Colonic mucosa (tissue), 4 donors: ENCODE measurements around the gene COX4I2. TPM values are rescaled to one million over a fixed set of nuclear protein-coding genes. Genes with fewer than 3 reads are reported as not detected.
"Not testable (repeated sequence)": the region's sequence is repeated elsewhere in the genome, so short reads cannot be mapped to it uniquely, and the experiment has no call there.

ENCODE experiments used
- DNase-seq: peaks from one replicate; pipeline ENCODE4 v3.0.0-alpha.2; 2020
- H3K27ac ChIP-seq: fragments of 200-600 bp; one replicate; pipeline ENCODE4 v1.8.0; 2021
- H3K27me3 ChIP-seq: fragments of 200-600 bp; one replicate; pipeline ENCODE4 v1.8.0; 2021
- H3K36me3 ChIP-seq: fragments of 200-600 bp; one replicate; pipeline ENCODE4 v1.8.0; 2021
- H3K4me1 ChIP-seq: fragments of 200-600 bp; one replicate; pipeline ENCODE4 v1.8.0; 2021; ENCODE audit warnings: mild to moderate bottlenecking
- H3K4me3 ChIP-seq: fragments of 200-600 bp; one replicate; pipeline ENCODE4 v1.8.0; 2021
- H3K9ac ChIP-seq, 2 donors: one replicate each; pipeline ENCODE4 v1.7.0; 2013; ENCODE audit warnings: control low read depth in 2 of 2, low read depth in 2 of 2, low read length in 2 of 2
- H3K9me3 ChIP-seq: fragments of 200-600 bp; one replicate; pipeline ENCODE4 v1.8.0; 2021
- intact Hi-C: fragments of 100-400 bp; cut with DNase I; formaldehyde crosslinking; loops from one replicate; pipeline ENCODE4 v1.14.1; 2022
- total RNA-seq, 2 donors: library from RNA; stranded (reverse); fragmentation: NEBNext Ultra II Directional in 1 of 2; extraction: Animal tissue kit (Norgen Biotek cat#: 25700) in 1 of 2; gene quantifications; one replicate each; pipeline ENCODE4 v1.2.1, GENCODE V29; 2021
- TF ChIP-seq, protein P1 (sequence below): fragments of 200-600 bp; IDR thresholded peaks from one replicate; pipeline ENCODE4 v1.8.0; 2022; ENCODE audit warnings: antibody characterized with exemption, mild to moderate bottlenecking
- donor health status: healthy.
- donor health status: DM: no; HTN: no; CAD: no.
- donor health status: DM: no; HTN: no; CAD: no.

The COX4I2 gene
- total RNA-seq, 2 donors from 2014 or later, result 0.52 TPM; not detected in 1

DNA sequence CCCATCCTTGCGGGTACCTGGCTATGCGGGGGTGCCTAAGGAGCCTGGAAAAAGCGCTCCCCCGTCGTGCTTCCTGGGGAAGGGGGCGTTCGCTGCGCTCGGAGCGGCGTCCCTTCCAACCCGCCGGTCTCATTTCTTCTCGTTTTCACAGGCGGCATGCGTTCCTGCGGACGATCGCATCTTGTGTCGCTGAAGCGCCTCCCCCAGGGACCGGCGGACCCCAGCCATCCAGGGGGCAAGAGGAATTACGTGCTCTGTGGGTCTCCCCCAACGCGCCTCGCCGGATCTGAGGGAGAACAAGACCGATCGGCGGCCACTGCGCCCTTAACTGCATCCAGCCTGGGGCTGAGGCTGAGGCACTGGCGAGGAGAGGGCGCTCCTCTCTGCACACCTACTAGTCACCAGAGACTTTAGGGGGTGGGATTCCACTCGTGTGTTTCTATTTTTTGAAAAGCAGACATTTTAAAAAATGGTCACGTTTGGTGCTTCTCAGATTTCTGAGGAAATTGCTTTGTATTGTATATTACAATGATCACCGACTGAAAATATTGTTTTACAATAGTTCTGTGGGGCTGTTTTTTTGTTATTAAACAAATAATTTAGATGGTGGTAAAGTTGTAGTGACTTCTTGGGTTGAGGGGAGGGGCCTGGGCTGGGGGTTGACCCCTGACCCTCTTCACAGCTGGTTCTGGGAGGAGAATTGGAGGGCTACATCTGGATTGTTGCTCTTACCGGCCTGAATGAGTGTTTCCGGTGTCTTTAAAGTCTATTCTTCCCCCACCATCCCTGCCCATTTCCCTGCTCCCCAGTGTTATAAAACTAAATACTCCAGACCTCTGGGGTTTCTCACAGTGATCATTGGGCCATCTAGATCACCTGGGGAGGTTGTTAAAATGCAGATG lies 31.6 kb upstream of the COX4I2 start:
- no peaks in the 10 kb centered on the region for H3K9me3 ChIP-seq
- TF ChIP-seq, protein P1, sequence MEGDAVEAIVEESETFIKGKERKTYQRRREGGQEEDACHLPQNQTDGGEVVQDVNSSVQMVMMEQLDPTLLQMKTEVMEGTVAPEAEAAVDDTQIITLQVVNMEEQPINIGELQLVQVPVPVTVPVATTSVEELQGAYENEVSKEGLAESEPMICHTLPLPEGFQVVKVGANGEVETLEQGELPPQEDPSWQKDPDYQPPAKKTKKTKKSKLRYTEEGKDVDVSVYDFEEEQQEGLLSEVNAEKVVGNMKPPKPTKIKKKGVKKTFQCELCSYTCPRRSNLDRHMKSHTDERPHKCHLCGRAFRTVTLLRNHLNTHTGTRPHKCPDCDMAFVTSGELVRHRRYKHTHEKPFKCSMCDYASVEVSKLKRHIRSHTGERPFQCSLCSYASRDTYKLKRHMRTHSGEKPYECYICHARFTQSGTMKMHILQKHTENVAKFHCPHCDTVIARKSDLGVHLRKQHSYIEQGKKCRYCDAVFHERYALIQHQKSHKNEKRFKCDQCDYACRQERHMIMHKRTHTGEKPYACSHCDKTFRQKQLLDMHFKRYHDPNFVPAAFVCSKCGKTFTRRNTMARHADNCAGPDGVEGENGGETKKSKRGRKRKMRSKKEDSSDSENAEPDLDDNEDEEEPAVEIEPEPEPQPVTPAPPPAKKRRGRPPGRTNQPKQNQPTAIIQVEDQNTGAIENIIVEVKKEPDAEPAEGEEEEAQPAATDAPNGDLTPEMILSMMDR, result no peak
- no peaks in the 10 kb centered on the region for H3K27me3 ChIP-seq
- peak overlapping the region; percentile 77 for H3K27ac ChIP-seq
- peak overlapping the region; percentile 98 to 99 for H3K9ac ChIP-seq
- peak overlapping the region; percentile 58 for H3K4me3 ChIP-seq
- DNase-seq, result peak; percentile 54
- intact Hi-C loops, result no loop called here
- H3K36me3 ChIP-seq, result no peaks in the 10 kb centered on the region
- peaks cover 9% of the 10 kb centered on the region for H3K4me1 ChIP-seq

DNA sequence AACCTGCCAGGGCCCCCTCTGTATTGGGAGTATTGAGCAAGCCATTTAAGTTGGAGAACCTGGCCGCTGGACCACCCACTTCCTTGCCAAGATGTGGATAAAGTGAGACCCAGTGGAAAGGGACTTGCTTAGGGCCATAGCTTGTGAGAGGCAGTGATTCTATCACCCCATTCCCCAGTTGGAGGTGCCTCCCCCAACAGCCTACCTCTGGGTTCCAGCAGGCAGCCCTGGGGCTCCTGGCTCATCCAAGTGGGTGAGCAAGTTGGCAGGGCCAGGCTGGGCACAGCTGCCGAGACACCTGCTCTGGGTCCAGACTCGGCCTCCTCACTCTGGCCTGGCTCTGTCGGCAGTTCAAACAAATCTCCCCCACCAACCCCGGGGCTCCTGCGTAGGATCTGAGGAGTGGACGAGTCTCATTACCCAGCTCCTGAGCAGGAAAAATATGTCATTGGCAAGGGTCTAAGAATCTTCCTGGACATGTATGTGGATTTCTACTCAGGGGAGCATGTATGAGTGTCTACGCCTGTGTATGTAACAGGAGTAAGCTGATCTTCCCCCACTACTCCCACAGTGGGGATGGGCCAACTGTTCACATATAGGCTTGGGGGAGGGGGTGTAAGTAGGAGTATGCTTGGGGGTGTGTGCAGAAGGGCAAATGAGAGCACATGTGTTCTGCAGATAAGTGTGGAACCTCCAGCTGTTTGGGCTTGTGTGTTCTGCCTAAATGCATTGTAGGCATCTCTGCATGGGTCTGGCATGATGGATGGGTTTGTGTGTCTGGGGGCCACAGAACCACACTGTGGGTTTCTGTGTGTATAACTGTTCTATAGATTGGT lies 30.7 kb upstream of the COX4I2 start:
- H3K9me3 ChIP-seq, result no peaks in the 10 kb centered on the region
- H3K9ac ChIP-seq, result peak overlapping the region; percentile 98 to 99
- H3K27me3 ChIP-seq, result no peaks in the 10 kb centered on the region
- peak overlapping the region; percentile 77 for H3K27ac ChIP-seq
- TF ChIP-seq, protein P1, result no peak
- H3K4me1 ChIP-seq, result peaks cover 9% of the 10 kb centered on the region
- H3K4me3 ChIP-seq, result peak overlapping the region; percentile 58
- DNase-seq, result no peak
- no peaks in the 10 kb centered on the region for H3K36me3 ChIP-seq
- intact Hi-C loops, result no loop called here

DNA sequence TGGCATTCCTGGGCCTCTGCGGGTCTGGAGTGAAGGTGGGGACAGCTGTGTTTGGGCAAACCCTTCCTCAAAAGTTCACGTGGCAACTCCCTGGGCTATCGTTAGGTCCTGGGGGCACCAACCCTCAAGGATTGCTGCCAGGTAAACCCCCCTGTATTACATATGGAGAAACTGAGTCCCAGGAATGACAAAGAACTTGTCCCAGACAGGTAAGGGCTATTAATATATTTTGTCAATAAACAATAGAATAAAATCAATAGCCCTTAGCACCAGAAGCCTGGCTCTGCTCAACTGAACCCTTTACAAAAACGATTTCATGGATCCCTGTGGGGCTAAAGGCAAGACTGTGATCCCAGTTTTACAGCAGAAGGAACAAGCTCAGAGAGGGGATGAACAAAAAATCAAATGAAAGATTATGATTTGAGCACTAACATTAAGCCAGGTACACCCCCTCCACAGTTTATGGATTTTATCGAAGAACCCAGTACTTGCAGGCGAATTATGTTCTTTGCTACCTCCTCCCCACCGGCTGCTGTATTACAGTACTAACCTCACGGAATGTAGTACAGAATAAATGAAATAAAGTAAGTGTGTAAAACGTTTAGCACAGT lies 30.0 kb upstream of the COX4I2 start:
- Histone ChIP-seq H3K9me3 (no peaks in the 10 kb centered on the region), H3K4me3 (no peak overlapping the region), H3K27ac (peak overlapping the region; percentile 77), H3K27me3 (no peaks in the 10 kb centered on the region), H3K36me3 (no peaks in the 10 kb centered on the region), H3K9ac (peak overlapping the region; percentile 98 to 99), H3K4me1 (peaks cover 9% of the 10 kb centered on the region)
- no peak for DNase-seq
- TF ChIP-seq, protein P1, result no peak
- intact Hi-C loops, result no loop called here

DNA sequence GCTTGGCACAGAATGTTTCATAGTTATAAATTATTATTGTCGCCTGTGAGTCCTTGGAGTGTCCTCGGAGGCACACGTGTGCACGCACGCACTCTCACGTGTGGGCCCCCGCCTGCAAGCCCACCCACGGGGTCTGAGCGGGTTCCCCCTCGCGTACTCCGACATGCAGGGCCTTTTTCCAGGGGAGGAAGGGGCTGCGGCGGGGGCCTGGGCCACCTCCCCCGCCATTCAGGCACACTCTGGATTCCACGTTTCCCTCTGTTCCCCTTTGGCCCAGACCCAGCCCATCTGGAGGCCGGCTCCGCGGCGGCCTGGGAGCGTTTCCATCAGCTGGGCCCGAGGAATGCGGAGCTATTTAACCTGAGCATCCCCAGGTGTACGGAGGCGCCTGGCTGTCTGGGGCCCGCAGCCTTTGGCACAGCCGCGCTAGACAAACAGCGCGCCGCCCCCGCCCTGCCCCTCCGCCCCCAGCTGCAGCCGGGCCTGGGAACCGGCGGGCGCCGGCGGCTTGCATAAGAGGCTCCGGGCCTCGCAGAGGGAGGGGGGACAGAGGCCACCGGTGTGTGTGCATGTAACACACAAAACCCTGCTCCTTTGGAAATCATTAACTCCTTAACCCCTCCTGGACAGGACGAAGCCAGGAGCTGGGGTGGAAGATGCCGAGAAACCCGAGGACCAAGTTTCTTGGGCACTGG lies 29.3 kb upstream of the COX4I2 start:
- Histone ChIP-seq H3K9me3 (no peaks in the 10 kb centered on the region), H3K27ac (peak overlapping the region; percentile 77), H3K36me3 (no peaks in the 10 kb centered on the region), H3K9ac (peak overlapping the region in 1 of 2 donors; percentile 98), H3K4me1 (peaks cover 9% of the 10 kb centered on the region), H3K4me3 (peak overlapping the region; percentile 19), H3K27me3 (no peaks in the 10 kb centered on the region)
- intact Hi-C loops, result no loop called here
- DNase-seq, result peak; percentile 93
- TF ChIP-seq, protein P1, result no peak

DNA sequence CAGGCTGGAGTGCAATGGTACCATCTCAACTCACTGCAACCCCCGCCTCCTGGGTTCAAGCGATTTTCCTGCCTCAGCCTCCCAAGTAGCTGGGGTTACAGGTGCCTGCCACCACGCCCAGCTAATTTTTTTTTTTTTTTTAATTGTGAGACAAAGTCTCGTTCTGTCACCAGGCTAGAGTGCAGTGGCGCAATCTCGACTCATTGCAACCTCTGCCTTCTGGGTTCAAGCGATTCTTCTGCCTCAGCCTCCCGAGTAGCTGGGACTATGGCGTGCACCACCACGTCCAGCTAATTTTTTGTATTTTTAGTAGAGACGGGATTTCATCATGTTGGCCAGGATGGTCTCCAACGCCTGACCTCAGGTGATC lies 25.5 kb upstream of the COX4I2 start:
- H3K27me3 ChIP-seq, H3K4me1 ChIP-seq, DNase-seq, H3K9me3 ChIP-seq, H3K4me3 ChIP-seq, H3K36me3 ChIP-seq: not testable (repeated sequence)
- intact Hi-C loops, result loop anchor here (2.0 kb wide), 1 partner anchor 49 kb away; no protein-coding TSS in a partner anchor
- H3K9ac ChIP-seq, result peak overlapping the region in 1 of 2 donors; percentile 40
- peak overlapping the region; percentile 77 for H3K27ac ChIP-seq
